CD8-positive, alpha-beta memory T cell (primary cell): Measurements from ENCODE around the gene SLC34A1. TPM values are rescaled to one million over a fixed set of nuclear protein-coding genes. Genes with fewer than 3 reads are reported as not detected.

Experiments used
- CTCF ChIA-PET: fragments of 350-600 bp; sonication (Branson Sonifier 250); formaldehyde crosslinking; loops from one replicate; lab custom pipeline; 2021; ENCODE audit warnings: antibody characterized with exemption; lab: Charles Lee
- POLR2A ChIA-PET: fragments of 350-600 bp; sonication (Branson Sonifier 250); formaldehyde crosslinking; loops from one replicate; lab custom pipeline; 2021; ENCODE audit warnings: antibody characterized with exemption; lab: Charles Lee
- DNase-seq, 5 donors: peaks; one replicate each; pipeline versions ENCODE4 v3.0.0 to v3.0.0-alpha.2; 2020 to 2022; ENCODE audit warnings: mixed read lengths in 1 of 5
- H3K27ac ChIP-seq: one replicate; pipeline ENCODE4 v1.7.0; 2013; ENCODE audit warnings: low read depth, mild to moderate bottlenecking, low read length, moderate library complexity
- H3K27me3 ChIP-seq: 2 replicates; pipeline ENCODE4 v1.7.0; 2013; ENCODE audit warnings: low read length, mild to moderate bottlenecking; ENCODE audit not compliant: insufficient read depth, poor library complexity, severe bottlenecking
- H3K36me3 ChIP-seq: 2 replicates; pipeline ENCODE4 v1.7.0; 2013; ENCODE audit warnings: mild to moderate bottlenecking, low read length, moderate library complexity; ENCODE audit not compliant: insufficient read depth
- H3K4me1 ChIP-seq: 2 replicates; pipeline ENCODE4 v1.7.0; 2013; ENCODE audit warnings: mild to moderate bottlenecking, low read length, moderate library complexity; ENCODE audit not compliant: insufficient read depth
- H3K4me3 ChIP-seq: 2 replicates; pipeline ENCODE4 v1.7.0; 2013; ENCODE audit warnings: mild to moderate bottlenecking, low read length
- H3K9me3 ChIP-seq: 2 replicates; pipeline ENCODE4 v1.7.0; 2013; ENCODE audit warnings: mild to moderate bottlenecking, low read length
- H3K27ac Mint-ChIP-seq, 8 donors: one replicate each; pipeline ENCODE4 v1.8.0; 2020 to 2021; ENCODE audit warnings: mixed read lengths in 8 of 8, mild to moderate bottlenecking in 6 of 8, inconsistent platforms in 3 of 8, moderate library complexity in 3 of 8
- H3K27me3 Mint-ChIP-seq, 2 donors: one replicate each; pipeline ENCODE4 v1.8.0; 2020 to 2021; ENCODE audit warnings: mixed read lengths in 2 of 2, mild to moderate bottlenecking in 1 of 2, moderate library complexity in 1 of 2
- H3K36me3 Mint-ChIP-seq, 3 donors: one replicate each; pipeline ENCODE4 v1.8.0; 2020 to 2021; ENCODE audit warnings: mixed read lengths in 3 of 3, inconsistent platforms in 1 of 3, mild to moderate bottlenecking in 1 of 3
- H3K4me1 Mint-ChIP-seq, 3 donors: one replicate each; pipeline ENCODE4 v1.8.0; 2020 to 2021; ENCODE audit warnings: mixed read lengths in 3 of 3, inconsistent platforms in 1 of 3, mild to moderate bottlenecking in 1 of 3
- H3K4me3 Mint-ChIP-seq, 7 donors: one replicate each; pipeline ENCODE4 v1.8.0; 2020 to 2021; ENCODE audit warnings: mixed read lengths in 7 of 7, mild to moderate bottlenecking in 6 of 7, moderate library complexity in 4 of 7, inconsistent platforms in 2 of 7
- H3K9me3 Mint-ChIP-seq, 5 donors: one replicate each; pipeline ENCODE4 v1.8.0; 2020 to 2022; ENCODE audit warnings: mixed read lengths in 5 of 5, mild to moderate bottlenecking in 3 of 5, moderate library complexity in 2 of 5, inconsistent platforms in 1 of 5
- polyA plus RNA-seq: library from polyadenylated mRNA; unstranded; fragments of 300-500 nt; fragmentation: Illumina TruSeq; gene quantifications from one replicate; pipeline ENCODE4 v1.2.3, GENCODE V29; 2021
- total RNA-seq, 2 experiments: library from RNA; stranded (reverse); gene quantifications; one replicate each; pipeline ENCODE4 v1.2.3, GENCODE V29; 2021

The SLC34A1 gene
- total and polyA plus RNA-seq, 3 experiments from 2014 or later, result 0.09 to 0.17 TPM; not detected in 1

- peak overlapping the region; percentile 88 for H3K4me3 ChIP-seq
- H3K27ac Mint-ChIP-seq, result peak overlapping the region; percentile 81 to 99 (median 95)
- no peaks in the 10 kb centered on the region for H3K9me3 ChIP-seq
- DNase-seq, result peak; percentile 63 to 88 (median 78)
- H3K4me3 Mint-ChIP-seq, result peak overlapping the region; percentile 80 to 97 (median 94)
- H3K36me3 ChIP-seq, result peaks cover 46% of the 10 kb centered on the region
- H3K36me3 Mint-ChIP-seq, result peaks cover 0 to 66% (median 3%) of the 10 kb centered on the region in 3 donors
- H3K27me3 Mint-ChIP-seq, result peaks cover 0 to 4% of the 10 kb centered on the region in 2 donors
- H3K4me1 Mint-ChIP-seq, result peaks cover 58 to 88% (median 60%) of the 10 kb centered on the region in 3 donors
- H3K4me1 ChIP-seq, result peaks cover 92% of the 10 kb centered on the region
- H3K27me3 ChIP-seq, result no peaks in the 10 kb centered on the region
- ChIA-PET CTCF (interaction anchor here (0.6 to 14.5 kb wide), 10 partner anchors 9 to 122 kb away, joined by 3 to 326 read pairs (median 4); partner anchors contain the start of genes PFN3 and PRR7), POLR2A (interaction anchor here (0.8 to 7.0 kb wide), 14 partner anchors 8 to 80 kb away, joined by 3 to 154 read pairs (median 4); partner anchors contain the start of genes F12, LMAN2, PRR7 and SLC34A1)
- peak overlapping the region; percentile 93 for H3K27ac ChIP-seq
- H3K9me3 Mint-ChIP-seq, result peaks cover 0 to 2% (median 0%) of the 10 kb centered on the region in 5 donors
Observed at GRCh38 chr5:177431317-177432142, 47.3 kb downstream of the SLC34A1 start.

GRCh38 chr5:177432143-177432838, 48.1 kb downstream of the SLC34A1 start:
- ChIA-PET POLR2A (interaction anchor here (0.6 to 7.0 kb wide), 16 partner anchors 8 to 80 kb away, joined by 3 to 154 read pairs (median 4); partner anchors contain the start of genes F12, LMAN2, PRR7 and SLC34A1), CTCF (interaction anchor here (0.8 to 14.5 kb wide), 7 partner anchors 10 to 122 kb away, joined by 3 to 326 read pairs (median 4); partner anchors contain the start of genes PFN3 and PRR7)
- peak overlapping the region; percentile 81 to 99 (median 95) for H3K27ac Mint-ChIP-seq
- H3K4me1 Mint-ChIP-seq, result peaks cover 65 to 93% (median 65%) of the 10 kb centered on the region in 3 donors
- peaks cover 0 to 2% (median 0%) of the 10 kb centered on the region in 5 donors for H3K9me3 Mint-ChIP-seq
- Histone ChIP-seq H3K27me3 (no peaks in the 10 kb centered on the region), H3K9me3 (no peaks in the 10 kb centered on the region), H3K4me3 (peak overlapping the region; percentile 88), H3K36me3 (peaks cover 52% of the 10 kb centered on the region), H3K27ac (peak overlapping the region; percentile 93), H3K4me1 (peaks cover 97% of the 10 kb centered on the region)
- DNase-seq, result no peak
- H3K36me3 Mint-ChIP-seq, result peaks cover 0 to 72% (median 5%) of the 10 kb centered on the region in 3 donors
- peaks cover 0 to 4% of the 10 kb centered on the region in 2 donors for H3K27me3 Mint-ChIP-seq
- H3K4me3 Mint-ChIP-seq, result peak overlapping the region; percentile 79 to 97 (median 94)

- H3K4me3 Mint-ChIP-seq, result peak overlapping the region in 6 of 7 donors; percentile 20 to 73 (median 55)
- peaks cover 0 to 4% of the 10 kb centered on the region in 2 donors for H3K27me3 Mint-ChIP-seq
- peaks cover 0 to 2% (median 0%) of the 10 kb centered on the region in 5 donors for H3K9me3 Mint-ChIP-seq
- Histone ChIP-seq H3K4me3 (peak overlapping the region; percentile 88), H3K27me3 (no peaks in the 10 kb centered on the region), H3K36me3 (peaks cover 60% of the 10 kb centered on the region), H3K9me3 (no peaks in the 10 kb centered on the region), H3K4me1 (peaks cover 96% of the 10 kb centered on the region), H3K27ac (peak overlapping the region; percentile 93)
- DNase-seq, result no peak
- peaks cover 64 to 93% (median 64%) of the 10 kb centered on the region in 3 donors for H3K4me1 Mint-ChIP-seq
- H3K27ac Mint-ChIP-seq, result peak overlapping the region in 7 of 8 donors; percentile 43 to 94 (median 66)
- H3K36me3 Mint-ChIP-seq, result peaks cover 0 to 76% (median 9%) of the 10 kb centered on the region in 3 donors
- POLR2A ChIA-PET, result interaction anchor here (0.6 to 7.0 kb wide), 5 partner anchors 13 to 40 kb away, joined by 4 to 154 read pairs (median 4); partner anchors contain the start of gene PRR7
- CTCF ChIA-PET, result interaction anchor here (1.6 to 14.5 kb wide), 4 partner anchors 16 to 69 kb away, joined by 3 to 326 read pairs (median 164); partner anchors contain the start of genes PFN3 and PRR7
Observed at GRCh38 chr5:177432839-177433657, 48.8 kb downstream of the SLC34A1 start.

GRCh38 chr5:177433658-177434217, 49.5 kb downstream of the SLC34A1 start:
- H3K4me3 Mint-ChIP-seq, result peak overlapping the region in 4 of 7 donors; percentile 23 to 73 (median 44)

GRCh38 chr5:177434437-177434836, 50.2 kb downstream of the SLC34A1 start:
- Histone ChIP-seq H3K27ac (no peak overlapping the region), H3K4me3 (no peak overlapping the region), H3K9me3 (no peaks in the 10 kb centered on the region), H3K4me1 (peaks cover 83% of the 10 kb centered on the region), H3K36me3 (peaks cover 69% of the 10 kb centered on the region), H3K27me3 (no peaks in the 10 kb centered on the region)
- peaks cover 0 to 3% of the 10 kb centered on the region in 2 donors for H3K27me3 Mint-ChIP-seq
- ChIA-PET CTCF (interaction anchor here (0.7 to 14.5 kb wide), 6 partner anchors 9 to 67 kb away, joined by 3 to 326 read pairs (median 3); partner anchors contain the start of genes PFN3 and PRR7), POLR2A (interaction anchor here (0.7 to 7.0 kb wide), 3 partner anchors 11 to 30 kb away, joined by 3 to 154 read pairs (median 3); partner anchors contain the start of gene PRR7)
- peak in 2 of 5 donors; percentile 28 to 55 for DNase-seq
- peaks cover under 1 to 83% (median 16%) of the 10 kb centered on the region in 3 donors for H3K36me3 Mint-ChIP-seq
- H3K4me3 Mint-ChIP-seq, result peak overlapping the region in 6 of 7 donors; percentile 41 to 83 (median 66)
- peak overlapping the region; percentile 71 to 98 (median 82) for H3K27ac Mint-ChIP-seq
- peaks cover 0 to 2% (median 0%) of the 10 kb centered on the region in 5 donors for H3K9me3 Mint-ChIP-seq
- peaks cover 62 to 91% (median 64%) of the 10 kb centered on the region in 3 donors for H3K4me1 Mint-ChIP-seq

More at GRCh38 chr5:177433658-177434217, 49.5 kb downstream of the SLC34A1 start:
- H3K36me3 ChIP-seq, result peaks cover 67% of the 10 kb centered on the region
- POLR2A ChIA-PET, result interaction anchor here (0.5 to 7.0 kb wide), 5 partner anchors 12 to 293 kb away, joined by 3 to 154 read pairs (median 4); partner anchors contain the start of gene PRR7
- Mint-ChIP-seq H3K27ac (peak overlapping the region in 7 of 8 donors; percentile 43 to 98 (median 85)), H3K4me1 (peaks cover 65 to 93% (median 65%) of the 10 kb centered on the region in 3 donors), H3K9me3 (peaks cover 0 to 2% (median 0%) of the 10 kb centered on the region in 5 donors), H3K27me3 (peaks cover 0 to 4% of the 10 kb centered on the region in 2 donors), H3K36me3 (peaks cover 0 to 82% (median 14%) of the 10 kb centered on the region in 3 donors)
- no peak overlapping the region for H3K27ac ChIP-seq
- no peak overlapping the region for H3K4me3 ChIP-seq
- H3K4me1 ChIP-seq, result peaks cover 89% of the 10 kb centered on the region
- no peaks in the 10 kb centered on the region for H3K27me3 ChIP-seq
- no peaks in the 10 kb centered on the region for H3K9me3 ChIP-seq
- CTCF ChIA-PET, result interaction anchor here (1.0 to 14.5 kb wide), 6 partner anchors 8 to 68 kb away, joined by 3 to 326 read pairs (median 30); partner anchors contain the start of genes PFN3 and PRR7
- no peak for DNase-seq

GRCh38 chr5:177434942-177435738, 50.9 kb downstream of the SLC34A1 start:
- peaks cover 83% of the 10 kb centered on the region for H3K4me1 ChIP-seq
- H3K9me3 Mint-ChIP-seq, result peaks cover 0 to 2% (median 0%) of the 10 kb centered on the region in 5 donors
- peaks cover 5 to 86% (median 22%) of the 10 kb centered on the region in 3 donors for H3K36me3 Mint-ChIP-seq
- peaks cover 62 to 91% (median 64%) of the 10 kb centered on the region in 3 donors for H3K4me1 Mint-ChIP-seq
- no peaks in the 10 kb centered on the region for H3K9me3 ChIP-seq
- CTCF ChIA-PET, result interaction anchor here (0.7 to 14.5 kb wide), 4 partner anchors 10 to 44 kb away, joined by 3 to 326 read pairs (median 136); partner anchors contain the start of genes PFN3 and PRR7
- peak overlapping the region in 1 of 7 donors; percentile 67 for H3K4me3 Mint-ChIP-seq
- DNase-seq, result no peak
- POLR2A ChIA-PET, result interaction anchor here (0.7 to 7.0 kb wide), 3 partner anchors 10 to 31 kb away, joined by 3 to 154 read pairs (median 3); partner anchors contain the start of gene PRR7
- H3K27ac Mint-ChIP-seq, result peak overlapping the region; percentile 42 to 98 (median 60)
- H3K27me3 Mint-ChIP-seq, result peaks cover 0 to 3% of the 10 kb centered on the region in 2 donors
- H3K36me3 ChIP-seq, result peaks cover 74% of the 10 kb centered on the region
- no peaks in the 10 kb centered on the region for H3K27me3 ChIP-seq
- no peak overlapping the region for H3K27ac ChIP-seq
- H3K4me3 ChIP-seq, result no peak overlapping the region
